COR-L47 (cell line): ENCODE measurements around the gene CLK1.
A peak's percentile ranks its signal among the peaks of the same experiment; 100 is the strongest.

ENCODE experiments used
- DNase-seq: peaks from one replicate; lab custom pipeline; 2025; lab: John Stamatoyannopoulos, UW

CLK1 gene

GRCh38 chr2:200811333-200812121, 52.9 kb downstream of the CLK1 start, which contains the start of gene BZW1:
BZW1 (plus strand) TSS chr2:200811910; CDS start chr2:200813218, 1,308 bp downstream.
- DNase-seq = peak; percentile 96

DNA sequence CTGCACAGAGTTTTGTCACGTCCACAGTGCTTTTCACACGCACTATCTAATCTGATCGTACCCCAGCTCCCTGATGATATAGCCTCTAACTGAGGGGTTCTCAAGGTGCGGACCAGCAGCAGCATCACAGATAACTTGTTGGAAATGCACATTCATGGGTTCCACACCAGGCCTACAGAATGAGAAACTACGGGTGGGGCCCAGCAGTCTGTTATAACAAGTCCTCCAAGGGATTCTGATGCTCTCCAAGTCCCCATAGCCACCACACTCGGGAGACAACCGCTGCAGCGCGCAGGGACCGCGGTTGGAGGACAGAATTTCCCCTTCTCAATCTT, 53.5 kb downstream of the CLK1 start:
- DNase-seq = no peak

GRCh38 chr2:200810252-200810997, 54.0 kb downstream of the CLK1 start:
- no peak for DNase-seq

- DNase-seq = no peak
Observed at GRCh38 chr2:200809506-200810251, 54.8 kb downstream of the CLK1 start.
